GM10248 (cell line): Measurements from ENCODE around the gene RIC1.

Source experiments
- CTCF ChIA-PET: fragments of 300-600 bp; sonication (Branson Sonifier 250); formaldehyde crosslinking; extraction: SDS; loops from one replicate; lab custom pipeline; 2021; ENCODE audit warnings: antibody characterized with exemption; lab: Yijun Ruan, JAX
- POLR2A ChIA-PET: fragments of 350-650 bp; sonication (Branson Sonifier 250); formaldehyde crosslinking; extraction: SDS; loops from one replicate; lab custom pipeline; 2020; ENCODE audit warnings: antibody characterized with exemption; lab: Yijun Ruan, JAX
- DNase-seq: peaks from one replicate; pipeline ENCODE4 v3.0.0; 2012; ENCODE audit errors: extremely low spot score
- CTCF ChIP-seq: IDR thresholded peaks from 2 replicates; pipeline ENCODE4 v1.5.1; 2012; ENCODE audit warnings: mild to moderate bottlenecking, low read depth; ENCODE audit errors: extremely low read depth, missing control alignments, control extremely low read depth

Gene RIC1

DNA sequence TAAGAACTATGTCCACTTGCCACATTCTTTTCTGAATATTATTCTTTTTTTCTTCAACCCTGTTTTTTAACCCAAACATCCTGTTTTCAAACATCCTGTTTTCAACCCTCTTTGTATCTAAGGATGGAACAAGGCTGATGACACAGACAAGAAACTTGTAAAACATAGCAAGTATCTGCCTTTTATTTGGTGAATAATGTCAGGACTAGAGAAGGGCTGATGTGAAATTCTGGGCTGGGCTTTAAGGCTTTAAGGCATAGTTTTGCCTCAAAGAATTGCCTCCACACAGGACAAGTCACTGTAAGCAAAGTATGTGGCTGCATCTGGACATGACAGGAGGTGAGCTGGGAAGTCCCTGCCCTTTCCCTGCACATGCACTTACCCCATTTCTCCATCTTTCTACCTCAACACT, 42.5 kb upstream of the RIC1 start:
- DNase-seq, result peak; percentile 28
- POLR2A ChIA-PET, result interaction anchor here (2.2 kb wide), 1 partner anchor 136 kb away, joined by 7 read pairs; the partner anchor contains the start of gene CD274
- no peak for TF ChIP-seq CTCF
- CTCF ChIA-PET, result interaction anchor here (1.1 to 5.4 kb wide), 14 partner anchors 9 to 823 kb away, joined by 3 to 53 read pairs (median 6); partner anchors contain the start of genes CD274 and PDCD1LG2

DNA sequence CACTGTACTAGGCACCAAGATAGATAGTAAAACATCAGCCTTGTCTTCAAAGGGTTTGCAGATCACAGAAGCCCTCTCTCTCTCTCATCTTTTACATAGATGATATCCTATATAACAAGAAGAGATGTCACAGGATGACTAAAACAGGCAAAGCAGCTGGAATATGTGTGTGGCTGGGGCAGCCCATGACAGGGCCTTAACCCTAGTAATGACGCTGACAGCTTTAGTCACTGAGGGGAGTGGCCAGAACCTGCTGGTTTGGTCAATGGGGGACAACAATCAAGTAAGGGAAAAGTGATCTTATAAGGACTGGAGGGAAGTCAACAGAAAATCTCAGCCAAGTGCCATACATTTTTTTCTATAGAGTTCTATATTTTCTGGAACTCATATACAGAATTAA, 41.9 kb upstream of the RIC1 start:
- ChIA-PET CTCF (interaction anchor here (0.8 to 5.4 kb wide), 16 partner anchors 9 to 824 kb away, joined by 3 to 53 read pairs (median 6); partner anchors contain the start of genes CD274 and PDCD1LG2), POLR2A (interaction anchor here (2.2 kb wide), 1 partner anchor 137 kb away, joined by 7 read pairs; the partner anchor contains the start of gene CD274)

DNA sequence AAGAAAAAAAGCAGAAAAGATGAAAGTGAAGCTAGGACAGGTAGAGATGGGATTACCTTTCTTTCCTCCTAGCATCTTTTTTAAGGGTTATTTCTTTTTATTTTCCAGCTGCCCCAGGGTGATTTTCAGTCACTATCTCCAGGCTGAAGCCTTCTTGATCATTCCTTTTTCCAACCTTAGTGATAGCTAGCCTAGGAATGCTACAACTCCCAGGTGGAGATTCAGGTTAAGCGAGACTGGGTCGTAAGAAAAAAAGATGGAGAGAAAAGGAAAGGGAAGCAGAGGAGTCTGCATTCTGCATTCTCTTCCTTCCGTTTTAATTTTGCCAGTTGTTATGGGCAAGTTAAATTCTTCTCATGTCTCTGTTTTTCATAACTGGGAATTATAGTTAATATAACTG, 36.7 kb upstream of the RIC1 start:
- CTCF ChIA-PET, result interaction anchor here (1.1 to 1.2 kb wide), 3 partner anchors 8 to 142 kb away, joined by 3 to 6 read pairs (median 4); partner anchors contain the start of gene CD274
- TF ChIP-seq CTCF, result no peak
- no peak for DNase-seq
- POLR2A ChIA-PET, result no interaction called here

More for the DNA sequence above, 41.9 kb upstream of the RIC1 start:
- DNase-seq, result no peak
- TF ChIP-seq CTCF, result no peak

DNA sequence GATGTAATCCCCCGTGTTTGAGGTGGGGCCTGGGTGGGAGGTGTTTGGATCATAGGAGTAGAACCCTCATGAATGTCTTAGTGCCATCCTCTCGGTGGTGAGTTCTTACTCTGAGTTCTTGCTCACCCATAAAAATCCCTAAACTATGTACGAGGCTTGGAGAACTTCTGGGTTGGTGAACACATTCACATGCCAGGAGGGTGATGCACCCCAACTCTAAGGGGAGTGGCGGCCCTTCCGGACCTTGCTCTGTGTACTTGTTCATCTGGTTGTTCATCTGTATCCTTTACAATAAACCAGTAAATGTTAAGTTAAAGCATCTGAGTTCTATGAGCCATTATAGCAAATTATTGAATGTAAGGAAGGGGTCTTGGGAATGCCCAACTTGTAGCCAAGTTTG, 36.0 kb upstream of the RIC1 start:
- no peak for DNase-seq
- ChIA-PET CTCF (interaction anchor here (0.7 to 1.2 kb wide), 2 partner anchors 133 to 143 kb away, joined by 3 to 6 read pairs; partner anchors contain the start of gene CD274), POLR2A (no interaction called here)
- TF ChIP-seq CTCF, result no peak

DNA sequence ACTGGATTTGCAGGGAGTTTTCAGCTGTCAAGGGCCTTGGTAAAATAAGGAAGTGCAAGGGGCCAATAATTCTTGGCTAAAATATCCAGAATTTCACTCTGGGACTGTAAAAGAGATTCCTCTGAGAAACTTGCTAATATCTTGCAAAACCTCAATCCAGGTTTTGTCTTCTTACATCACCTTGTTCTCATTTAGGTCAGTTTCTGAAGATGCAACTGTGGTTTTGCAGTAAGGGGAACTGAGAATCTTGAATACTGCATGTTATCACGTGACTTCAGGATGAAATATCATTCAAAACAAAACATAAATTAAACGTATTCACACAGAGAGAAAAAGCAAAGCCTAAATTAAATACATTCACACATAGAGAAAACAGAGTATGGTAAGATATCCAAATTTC, 35.0 kb upstream of the RIC1 start:
- no peak for TF ChIP-seq CTCF
- CTCF ChIA-PET, result interaction anchor here (0.7 kb wide), 1 partner anchor 134 kb away, joined by 3 read pairs; no protein-coding TSS in a partner anchor
- POLR2A ChIA-PET, result no interaction called here
- peak; percentile 58 for DNase-seq

- no peak for TF ChIP-seq CTCF
- no peak for DNase-seq
- POLR2A ChIA-PET, result interaction anchor here (1.2 to 1.9 kb wide), 2 partner anchors 13 to 159 kb away, joined by 4 read pairs; partner anchors contain the start of gene PLGRKT
- CTCF ChIA-PET, result interaction anchor here (0.6 to 3.0 kb wide), 13 partner anchors 8 to 837 kb away, joined by 3 to 10 read pairs (median 6); partner anchors contain the start of genes CD274 and ERMP1
These were observed 32.7 kb upstream of the RIC1 start for GRCh38 chr9:5596173-5596572.
